WTC11 (cell line): Measurements from ENCODE around the gene PRDM15. TPM values are rescaled to one million over a fixed set of nuclear protein-coding genes. Genes with fewer than 3 reads are reported as not detected.

ENCODE experiments used
- ATAC-seq: fragments of 200-7000 bp; cut with Tn5 transposase; 2 replicates; pipeline ENCODE4 v1.10.0; 2021; ENCODE audit warnings: mild to moderate bottlenecking, moderate library complexity
- CTCF ChIA-PET: fragments of 300-600 bp; sonication (Branson Sonifier 250); formaldehyde crosslinking; loops from one replicate; lab custom pipeline; 2021; ENCODE audit warnings: antibody characterized with exemption; lab: Charles Lee
- POLR2A ChIA-PET: fragments of 350-600 bp; sonication (Branson Sonifier 250); formaldehyde crosslinking; loops from one replicate; lab custom pipeline; 2021; ENCODE audit warnings: antibody characterized with exemption; lab: Charles Lee
- DNase-seq: peaks from one replicate; pipeline ENCODE4 v3.0.0; 2021; ENCODE audit warnings: low spot score
- H3K27ac Mint-ChIP-seq: 2 replicates; pipeline ENCODE4 v1.8.0; 2021; ENCODE audit warnings: mixed read lengths
- H3K27me3 Mint-ChIP-seq: 2 replicates; pipeline ENCODE4 v1.8.0; 2021; ENCODE audit warnings: low read depth, mild to moderate bottlenecking, moderate library complexity, mixed read lengths
- H3K36me3 Mint-ChIP-seq: 2 replicates; pipeline ENCODE4 v1.8.0; 2021; ENCODE audit warnings: mixed read lengths
- H3K4me1 Mint-ChIP-seq: 2 replicates; pipeline ENCODE4 v1.8.0; 2022; ENCODE audit warnings: mixed read lengths
- H3K4me3 Mint-ChIP-seq: 2 replicates; pipeline ENCODE4 v1.8.0; 2021; ENCODE audit warnings: mild to moderate bottlenecking, moderate library complexity, mixed read lengths
- H3K9me3 Mint-ChIP-seq: 2 replicates; pipeline ENCODE4 v1.8.0; 2021; ENCODE audit warnings: mixed read lengths
- CREB1 ChIP-seq: sonication (generic); formaldehyde crosslinking; IDR thresholded peaks from 2 replicates; pipeline ENCODE4 v1.8.0; 2023; ENCODE audit warnings: mild to moderate bottlenecking, missing genetic modification reagents
- CREM ChIP-seq: sonication (generic); formaldehyde crosslinking; IDR thresholded peaks from 2 replicates; pipeline ENCODE4 v1.8.1; 2022; ENCODE audit warnings: mild to moderate bottlenecking, missing genetic modification reagents, moderate library complexity
- ETV6 ChIP-seq: sonication (generic); formaldehyde crosslinking; IDR thresholded peaks from 2 replicates; pipeline ENCODE4 v1.8.1; 2022; ENCODE audit warnings: mild to moderate bottlenecking, missing genetic modification reagents
- MXD4 ChIP-seq: fragments of 250-450 bp; sonication (Bioruptor Pico); IDR thresholded peaks from 2 replicates; pipeline ENCODE4 v1.8.0; 2021; ENCODE audit warnings: mild to moderate bottlenecking, moderate library complexity, borderline replicate concordance
- MYBL2 ChIP-seq: sonication (generic); formaldehyde crosslinking; IDR thresholded peaks from 2 replicates; pipeline ENCODE4 v1.8.1; 2023; ENCODE audit warnings: mild to moderate bottlenecking, moderate library complexity, missing genetic modification reagents
- NFE2L1 ChIP-seq: sonication (generic); formaldehyde crosslinking; IDR thresholded peaks from 2 replicates; pipeline ENCODE4 v1.8.1; 2023; ENCODE audit warnings: missing genetic modification reagents
- NFYB ChIP-seq: sonication (generic); formaldehyde crosslinking; conservative IDR thresholded peaks from 2 replicates; pipeline ENCODE4 v1.8.0; 2022; ENCODE audit warnings: low read depth, missing genetic modification reagents
- NR2C2 ChIP-seq: sonication (generic); formaldehyde crosslinking; IDR thresholded peaks from 2 replicates; pipeline ENCODE4 v1.8.0; 2022; ENCODE audit warnings: mild to moderate bottlenecking, missing genetic modification reagents
- PRRX2 ChIP-seq: fragments of 250-450 bp; sonication (Bioruptor Pico); IDR thresholded peaks from 2 replicates; pipeline ENCODE4 v1.8.0; 2021; ENCODE audit warnings: mild to moderate bottlenecking
- SOX15 ChIP-seq: fragments of 250-450 bp; sonication (Bioruptor Pico); IDR thresholded peaks from 2 replicates; pipeline ENCODE4 v1.9.0; 2021; ENCODE audit warnings: mild to moderate bottlenecking
- TP53 ChIP-seq: sonication (generic); formaldehyde crosslinking; IDR thresholded peaks from 2 replicates; pipeline ENCODE4 v1.8.1; 2023; ENCODE audit warnings: mild to moderate bottlenecking, missing genetic modification reagents
- ZNF232 ChIP-seq: sonication (generic); formaldehyde crosslinking; IDR thresholded peaks from 2 replicates; pipeline ENCODE4 v1.8.0; 2022; ENCODE audit warnings: mild to moderate bottlenecking, missing genetic modification reagents
- total RNA-seq: library from RNA; stranded (reverse); gene quantifications from 3 replicates; pipeline ENCODE4 v1.2.3, GENCODE V29; 2021
- TF ChIP-seq, protein P1 (sequence below): sonication (generic); formaldehyde crosslinking; IDR thresholded peaks from 2 replicates; pipeline ENCODE4 v1.8.0; 2022; ENCODE audit warnings: missing genetic modification reagents
- TF ChIP-seq, protein P2 (sequence below): sonication (generic); formaldehyde crosslinking; IDR thresholded peaks from 2 replicates; pipeline ENCODE4 v1.8.0; 2023; ENCODE audit warnings: missing genetic modification reagents
- TF ChIP-seq, protein P3 (sequence below): sonication (generic); formaldehyde crosslinking; IDR thresholded peaks from 2 replicates; pipeline ENCODE4 v1.8.0; 2022; ENCODE audit warnings: mild to moderate bottlenecking, missing genetic modification reagents
- TF ChIP-seq, protein P4 (sequence below): sonication (generic); formaldehyde crosslinking; IDR thresholded peaks from 2 replicates; pipeline ENCODE4 v1.8.1; 2022; ENCODE audit warnings: low read depth, missing genetic modification reagents, borderline replicate concordance
- TF ChIP-seq, protein P5 (sequence below): fragments of 250-450 bp; sonication (Bioruptor Pico); IDR thresholded peaks from 2 replicates; pipeline ENCODE4 v1.9.0; 2021; ENCODE audit warnings: mild to moderate bottlenecking
- TF ChIP-seq, protein P6 (sequence below): sonication (generic); formaldehyde crosslinking; IDR thresholded peaks from 2 replicates; pipeline ENCODE4 v1.8.1; 2023; ENCODE audit warnings: mild to moderate bottlenecking, missing genetic modification reagents, moderate library complexity

Gene PRDM15
- total RNA-seq, 1 experiment from 2014 or later, result 12.9 TPM

DNA sequence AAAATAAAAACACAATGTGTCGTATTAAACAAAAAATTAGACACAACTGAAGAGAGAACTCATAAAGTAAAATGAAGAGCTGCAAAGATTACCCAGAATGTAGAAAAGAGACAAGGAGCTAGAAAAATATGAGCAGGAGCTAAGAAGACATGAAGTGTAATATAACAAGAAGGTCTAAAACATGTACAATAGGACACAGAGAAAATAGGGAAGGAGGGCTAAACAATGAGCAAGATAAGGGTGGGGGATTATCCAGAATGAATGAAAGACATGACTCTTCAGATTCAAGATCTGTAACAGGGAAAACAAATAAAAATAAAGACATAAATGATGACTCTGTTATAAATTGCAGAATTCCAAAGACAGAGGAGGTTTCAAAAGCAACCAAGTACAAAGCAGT lies 38.3 kb downstream of the PRDM15 start (continued):
- no peak for TF ChIP-seq SOX15 (CRISPR knock-in tag)
- TF ChIP-seq, protein P1, sequence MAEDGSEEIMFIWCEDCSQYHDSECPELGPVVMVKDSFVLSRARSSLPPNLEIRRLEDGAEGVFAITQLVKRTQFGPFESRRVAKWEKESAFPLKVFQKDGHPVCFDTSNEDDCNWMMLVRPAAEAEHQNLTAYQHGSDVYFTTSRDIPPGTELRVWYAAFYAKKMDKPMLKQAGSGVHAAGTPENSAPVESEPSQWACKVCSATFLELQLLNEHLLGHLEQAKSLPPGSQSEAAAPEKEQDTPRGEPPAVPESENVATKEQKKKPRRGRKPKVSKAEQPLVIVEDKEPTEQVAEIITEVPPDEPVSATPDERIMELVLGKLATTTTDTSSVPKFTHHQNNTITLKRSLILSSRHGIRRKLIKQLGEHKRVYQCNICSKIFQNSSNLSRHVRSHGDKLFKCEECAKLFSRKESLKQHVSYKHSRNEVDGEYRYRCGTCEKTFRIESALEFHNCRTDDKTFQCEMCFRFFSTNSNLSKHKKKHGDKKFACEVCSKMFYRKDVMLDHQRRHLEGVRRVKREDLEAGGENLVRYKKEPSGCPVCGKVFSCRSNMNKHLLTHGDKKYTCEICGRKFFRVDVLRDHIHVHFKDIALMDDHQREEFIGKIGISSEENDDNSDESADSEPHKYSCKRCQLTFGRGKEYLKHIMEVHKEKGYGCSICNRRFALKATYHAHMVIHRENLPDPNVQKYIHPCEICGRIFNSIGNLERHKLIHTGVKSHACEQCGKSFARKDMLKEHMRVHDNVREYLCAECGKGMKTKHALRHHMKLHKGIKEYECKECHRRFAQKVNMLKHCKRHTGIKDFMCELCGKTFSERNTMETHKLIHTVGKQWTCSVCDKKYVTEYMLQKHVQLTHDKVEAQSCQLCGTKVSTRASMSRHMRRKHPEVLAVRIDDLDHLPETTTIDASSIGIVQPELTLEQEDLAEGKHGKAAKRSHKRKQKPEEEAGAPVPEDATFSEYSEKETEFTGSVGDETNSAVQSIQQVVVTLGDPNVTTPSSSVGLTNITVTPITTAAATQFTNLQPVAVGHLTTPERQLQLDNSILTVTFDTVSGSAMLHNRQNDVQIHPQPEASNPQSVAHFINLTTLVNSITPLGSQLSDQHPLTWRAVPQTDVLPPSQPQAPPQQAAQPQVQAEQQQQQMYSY (CRISPR knock-in tag), result no peak
- TF ChIP-seq NFE2L1 (CRISPR knock-in tag), result no peak
- TF ChIP-seq, protein P2, sequence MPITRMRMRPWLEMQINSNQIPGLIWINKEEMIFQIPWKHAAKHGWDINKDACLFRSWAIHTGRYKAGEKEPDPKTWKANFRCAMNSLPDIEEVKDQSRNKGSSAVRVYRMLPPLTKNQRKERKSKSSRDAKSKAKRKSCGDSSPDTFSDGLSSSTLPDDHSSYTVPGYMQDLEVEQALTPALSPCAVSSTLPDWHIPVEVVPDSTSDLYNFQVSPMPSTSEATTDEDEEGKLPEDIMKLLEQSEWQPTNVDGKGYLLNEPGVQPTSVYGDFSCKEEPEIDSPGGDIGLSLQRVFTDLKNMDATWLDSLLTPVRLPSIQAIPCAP (CRISPR knock-in tag), result no peak
- TF ChIP-seq PRRX2 (CRISPR knock-in tag), result no peak
- no peak for TF ChIP-seq ZNF232 (CRISPR knock-in tag)
- TF ChIP-seq CREB1 (CRISPR knock-in tag), result no peak
- TF ChIP-seq, all 79 proteins: peak for 0

DNA sequence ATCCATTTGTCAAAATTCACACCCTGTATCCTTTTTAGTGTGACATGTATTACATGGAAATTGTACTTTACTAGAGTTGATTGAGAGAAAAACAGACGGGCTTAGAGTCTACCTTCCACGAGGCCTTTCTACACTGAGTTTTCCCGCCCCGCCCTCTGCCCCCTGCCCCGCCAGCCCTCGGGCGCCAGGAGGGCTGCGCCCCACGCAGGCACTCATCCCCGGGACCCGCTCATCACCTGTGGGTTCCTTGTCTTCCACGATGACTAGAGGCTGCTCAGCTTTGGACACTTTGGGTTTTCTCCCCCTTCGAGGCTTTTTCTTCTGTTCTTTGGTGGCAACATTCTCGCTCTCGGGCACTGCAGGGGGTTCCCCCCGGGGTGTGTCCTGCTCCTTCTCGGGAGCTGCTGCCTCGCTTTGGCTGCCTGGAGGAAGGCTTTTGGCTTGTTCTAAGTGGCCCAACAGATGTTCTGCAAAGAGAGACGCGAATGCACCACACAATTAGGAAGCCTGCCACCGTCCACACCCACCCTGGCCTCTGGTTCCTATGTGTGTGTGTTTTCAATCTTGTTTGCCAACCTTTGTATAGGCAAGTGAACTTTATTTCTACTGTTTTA lies 39.6 kb downstream of the PRDM15 start:
- no peak overlapping the region for H3K4me3 Mint-ChIP-seq
- no peaks in the 10 kb centered on the region for H3K27me3 Mint-ChIP-seq
- ChIA-PET POLR2A (no interaction called here), CTCF (no interaction called here)
- ATAC-seq (no peak), DNase-seq (no peak)
- H3K4me1 Mint-ChIP-seq, result peaks cover 33% of the 10 kb centered on the region
- no peak for TF ChIP-seq CREM
- TF ChIP-seq ETV6 (CRISPR knock-in tag), result no peak
- no peak for TF ChIP-seq MYBL2 (CRISPR knock-in tag)
- TF ChIP-seq NR2C2, result no peak
- H3K36me3 Mint-ChIP-seq, result peaks cover 32% of the 10 kb centered on the region
- H3K9me3 Mint-ChIP-seq, result peaks cover 15% of the 10 kb centered on the region
- H3K27ac Mint-ChIP-seq, result no peak overlapping the region

DNA sequence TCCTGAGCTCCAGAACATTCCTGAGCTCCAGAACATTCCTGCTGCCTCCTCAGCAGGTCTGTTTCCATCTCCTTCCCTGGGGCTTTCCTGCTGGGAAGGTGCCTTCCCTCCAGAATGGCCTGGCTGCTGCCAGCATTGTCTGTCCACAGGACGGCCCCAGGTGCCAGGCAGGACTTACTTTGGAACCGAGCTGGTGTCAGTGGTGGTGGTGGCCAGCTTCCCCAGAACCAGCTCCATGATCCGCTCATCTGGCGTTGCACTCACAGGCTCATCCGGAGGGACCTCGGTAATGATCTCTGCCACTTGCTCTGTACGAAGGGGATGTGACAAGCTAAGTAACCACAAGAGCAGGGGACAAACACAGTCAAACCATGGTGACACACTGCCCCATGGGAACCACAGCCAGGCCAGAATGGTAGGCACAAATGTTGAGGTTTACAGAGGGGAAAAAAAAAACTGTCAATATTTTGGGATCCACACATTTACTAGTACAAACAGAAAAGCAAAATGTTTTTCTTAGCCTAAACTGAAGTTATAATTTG lies 41.3 kb downstream of the PRDM15 start:
- ChIA-PET CTCF (interaction anchor here (0.7 to 2.7 kb wide), 4 partner anchors 21 to 225 kb away, joined by 3 to 10 read pairs (median 6); no protein-coding TSS in a partner anchor), POLR2A (no interaction called here)
- Mint-ChIP-seq H3K9me3 (peaks cover 15% of the 10 kb centered on the region), H3K27ac (no peak overlapping the region), H3K36me3 (peaks cover 30% of the 10 kb centered on the region), H3K27me3 (no peaks in the 10 kb centered on the region), H3K4me3 (no peak overlapping the region), H3K4me1 (peaks cover 25% of the 10 kb centered on the region)
- ATAC-seq (no peak), DNase-seq (no peak)
- TF ChIP-seq, protein P3, sequence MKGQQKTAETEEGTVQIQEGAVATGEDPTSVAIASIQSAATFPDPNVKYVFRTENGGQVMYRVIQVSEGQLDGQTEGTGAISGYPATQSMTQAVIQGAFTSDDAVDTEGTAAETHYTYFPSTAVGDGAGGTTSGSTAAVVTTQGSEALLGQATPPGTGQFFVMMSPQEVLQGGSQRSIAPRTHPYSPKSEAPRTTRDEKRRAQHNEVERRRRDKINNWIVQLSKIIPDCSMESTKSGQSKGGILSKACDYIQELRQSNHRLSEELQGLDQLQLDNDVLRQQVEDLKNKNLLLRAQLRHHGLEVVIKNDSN (CRISPR knock-in tag), result no peak
- TF ChIP-seq TP53 (CRISPR knock-in tag), result no peak
- no peak for TF ChIP-seq PRRX2 (CRISPR knock-in tag)
- TF ChIP-seq, protein P4, sequence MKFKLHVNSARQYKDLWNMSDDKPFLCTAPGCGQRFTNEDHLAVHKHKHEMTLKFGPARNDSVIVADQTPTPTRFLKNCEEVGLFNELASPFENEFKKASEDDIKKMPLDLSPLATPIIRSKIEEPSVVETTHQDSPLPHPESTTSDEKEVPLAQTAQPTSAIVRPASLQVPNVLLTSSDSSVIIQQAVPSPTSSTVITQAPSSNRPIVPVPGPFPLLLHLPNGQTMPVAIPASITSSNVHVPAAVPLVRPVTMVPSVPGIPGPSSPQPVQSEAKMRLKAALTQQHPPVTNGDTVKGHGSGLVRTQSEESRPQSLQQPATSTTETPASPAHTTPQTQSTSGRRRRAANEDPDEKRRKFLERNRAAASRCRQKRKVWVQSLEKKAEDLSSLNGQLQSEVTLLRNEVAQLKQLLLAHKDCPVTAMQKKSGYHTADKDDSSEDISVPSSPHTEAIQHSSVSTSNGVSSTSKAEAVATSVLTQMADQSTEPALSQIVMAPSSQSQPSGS (CRISPR knock-in tag), result no peak
- TF ChIP-seq NFYB (CRISPR knock-in tag), result no peak
- TF ChIP-seq NR2C2, result no peak
- no peak for TF ChIP-seq MXD4 (CRISPR knock-in tag)
- TF ChIP-seq ZNF232 (CRISPR knock-in tag), result no peak
- TF ChIP-seq, protein P5, sequence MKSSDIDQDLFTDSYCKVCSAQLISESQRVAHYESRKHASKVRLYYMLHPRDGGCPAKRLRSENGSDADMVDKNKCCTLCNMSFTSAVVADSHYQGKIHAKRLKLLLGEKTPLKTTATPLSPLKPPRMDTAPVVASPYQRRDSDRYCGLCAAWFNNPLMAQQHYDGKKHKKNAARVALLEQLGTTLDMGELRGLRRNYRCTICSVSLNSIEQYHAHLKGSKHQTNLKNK (CRISPR knock-in tag), result no peak
- TF ChIP-seq, protein P6, sequence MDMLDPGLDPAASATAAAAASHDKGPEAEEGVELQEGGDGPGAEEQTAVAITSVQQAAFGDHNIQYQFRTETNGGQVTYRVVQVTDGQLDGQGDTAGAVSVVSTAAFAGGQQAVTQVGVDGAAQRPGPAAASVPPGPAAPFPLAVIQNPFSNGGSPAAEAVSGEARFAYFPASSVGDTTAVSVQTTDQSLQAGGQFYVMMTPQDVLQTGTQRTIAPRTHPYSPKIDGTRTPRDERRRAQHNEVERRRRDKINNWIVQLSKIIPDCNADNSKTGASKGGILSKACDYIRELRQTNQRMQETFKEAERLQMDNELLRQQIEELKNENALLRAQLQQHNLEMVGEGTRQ (CRISPR knock-in tag), result no peak
